H9 (cell line): ENCODE data around the gene SRPK2. TPM values are rescaled to one million over a fixed set of nuclear protein-coding genes. Genes with fewer than 3 reads are reported as not detected.
"Not testable (repeated sequence)": the region's sequence is repeated elsewhere in the genome, so short reads cannot be mapped to it uniquely, and the experiment has no call there.

Experiments used
- DNase-seq: peaks from one replicate; pipeline ENCODE4 v3.0.0-alpha.2; 2017
- H2AFZ ChIP-seq: one replicate; pipeline ENCODE4 v1.6.1; 2013; ENCODE audit warnings: mild to moderate bottlenecking, low read length, control low read depth, moderate library complexity
- H2AK5ac ChIP-seq: 2 replicates; pipeline ENCODE4 v1.6.1; 2013; ENCODE audit warnings: low read length, control low read depth, mixed read lengths; ENCODE audit not compliant: insufficient read length
- H2BK120ac ChIP-seq: one replicate; pipeline ENCODE4 v1.6.1; 2013; ENCODE audit warnings: low read depth, mild to moderate bottlenecking, low read length, control low read depth, inconsistent platforms; ENCODE audit not compliant: poor library complexity, severe bottlenecking
- H2BK12ac ChIP-seq: 2 replicates; pipeline ENCODE4 v1.6.1; 2013; ENCODE audit warnings: low read length, control low read depth, mixed read lengths, low read depth; ENCODE audit not compliant: insufficient read length
- H2BK15ac ChIP-seq: 2 replicates; pipeline ENCODE4 v1.6.1; 2013; ENCODE audit warnings: low read depth, low read length, control low read depth
- H2BK20ac ChIP-seq: one replicate; pipeline ENCODE4 v1.6.1; 2013; ENCODE audit warnings: low read depth, mild to moderate bottlenecking, low read length, control low read depth, inconsistent platforms; ENCODE audit not compliant: poor library complexity, severe bottlenecking
- H2BK5ac ChIP-seq: 2 replicates; pipeline ENCODE4 v1.6.1; 2013; ENCODE audit warnings: low read length, control low read depth, mixed read lengths; ENCODE audit not compliant: insufficient read length
- H3K14ac ChIP-seq: 2 replicates; pipeline ENCODE4 v1.6.1; 2013; ENCODE audit warnings: low read length, control low read depth; ENCODE audit not compliant: insufficient read depth
- H3K18ac ChIP-seq: 2 replicates; pipeline ENCODE4 v1.6.1; 2013; ENCODE audit warnings: low read depth, mild to moderate bottlenecking, mixed read lengths, low read length, control low read depth; ENCODE audit not compliant: insufficient read length
- H3K23ac ChIP-seq: 2 replicates; pipeline ENCODE4 v1.6.1; 2013; ENCODE audit warnings: low read length, control low read depth, mixed read lengths, low read depth; ENCODE audit not compliant: insufficient read length
- H3K23me2 ChIP-seq: 2 replicates; pipeline ENCODE4 v1.6.1; 2013; ENCODE audit warnings: low read depth, mild to moderate bottlenecking, mixed read lengths, low read length, control low read depth; ENCODE audit not compliant: insufficient read length, poor library complexity, severe bottlenecking
- H3K27ac ChIP-seq: 2 replicates; pipeline ENCODE4 v1.5.1; 2013; ENCODE audit warnings: low read length, control low read depth, mixed read lengths, low read depth; ENCODE audit not compliant: insufficient read length
- H3K27me3 ChIP-seq: 2 replicates; pipeline ENCODE4 v1.6.1; 2013; ENCODE audit warnings: low read length, control low read depth, inconsistent platforms; ENCODE audit not compliant: insufficient read depth
- H3K4ac ChIP-seq: 2 replicates; pipeline ENCODE4 v1.6.1; 2013; ENCODE audit warnings: low read depth, mild to moderate bottlenecking, control low read depth, inconsistent platforms, low read length, moderate library complexity
- H3K4me1 ChIP-seq: 2 replicates; pipeline ENCODE4 v1.6.1; 2013; ENCODE audit warnings: low read length, control low read depth, inconsistent platforms; ENCODE audit not compliant: insufficient read depth
- H3K4me2 ChIP-seq: 2 replicates; pipeline ENCODE4 v1.6.1; 2013; ENCODE audit warnings: low read length, control low read depth, mixed read lengths; ENCODE audit not compliant: insufficient read length, insufficient read depth
- H3K56ac ChIP-seq: 2 replicates; pipeline ENCODE4 v1.6.1; 2013; ENCODE audit warnings: low read depth, mild to moderate bottlenecking, mixed read lengths, low read length, control low read depth; ENCODE audit not compliant: insufficient read length
- H3K79me1 ChIP-seq: 2 replicates; pipeline ENCODE4 v1.6.1; 2013; ENCODE audit warnings: low read depth, mild to moderate bottlenecking, moderate library complexity, low read length, control low read depth, inconsistent platforms; ENCODE audit not compliant: insufficient read depth, poor library complexity, severe bottlenecking
- H3K79me2 ChIP-seq: 2 replicates; pipeline ENCODE4 v1.6.1; 2013; ENCODE audit warnings: low read length, control low read depth, inconsistent platforms; ENCODE audit not compliant: insufficient read depth
- H3K9ac ChIP-seq: 2 replicates; pipeline ENCODE4 v1.6.1; 2013; ENCODE audit warnings: low read length, control low read depth, mixed read lengths; ENCODE audit not compliant: insufficient read length; ENCODE audit errors: extremely low read depth
- H3K9me3 ChIP-seq: one replicate; pipeline ENCODE4 v1.6.1; 2013; ENCODE audit warnings: low read depth, low read length, inconsistent platforms; ENCODE audit not compliant: control insufficient read depth
- H3T11ph ChIP-seq: one replicate; pipeline ENCODE4 v1.6.1; 2013; ENCODE audit warnings: mild to moderate bottlenecking, low read length, control low read depth, inconsistent platforms
- H4K20me1 ChIP-seq: one replicate; pipeline ENCODE4 v1.6.1; 2013; ENCODE audit not compliant: control insufficient read depth, insufficient read length, insufficient read depth
- H4K5ac ChIP-seq: 2 replicates; pipeline ENCODE4 v1.6.1; 2013; ENCODE audit warnings: low read depth, mild to moderate bottlenecking, mixed read lengths, low read length, control low read depth; ENCODE audit not compliant: insufficient read length
- H4K8ac ChIP-seq: replicated peaks from 2 replicates; pipeline ENCODE4 v1.6.1; 2013; ENCODE audit warnings: low read length, control low read depth, mixed read lengths, low read depth; ENCODE audit not compliant: insufficient read length
- H4K91ac ChIP-seq: 2 replicates; pipeline ENCODE4 v1.6.1; 2013; ENCODE audit warnings: low read depth, mild to moderate bottlenecking, moderate library complexity, mixed read lengths, low read length, control low read depth; ENCODE audit not compliant: insufficient read length
- H3K27ac Mint-ChIP-seq, 3 experiments: 2 replicates in 2 of 3; 3 replicates in 1 of 3; pipeline ENCODE4 v1.8.0; 2020 to 2021; ENCODE audit warnings: mixed read lengths in 3 of 3, mild to moderate bottlenecking in 1 of 3, moderate library complexity in 1 of 3
- H3K27me3 Mint-ChIP-seq: 2 replicates; pipeline ENCODE4 v1.8.0; 2021; ENCODE audit warnings: low read depth, mild to moderate bottlenecking, moderate library complexity, mixed read lengths
- H3K36me3 Mint-ChIP-seq, 3 experiments: 2 replicates in 2 of 3; 3 replicates in 1 of 3; pipeline ENCODE4 v1.8.0; 2020 to 2021; ENCODE audit warnings: low read depth in 3 of 3, mixed read lengths in 3 of 3; ENCODE audit not compliant: insufficient read depth in 1 of 3
- H3K4me1 Mint-ChIP-seq, 2 experiments: 2 replicates each; pipeline ENCODE4 v1.8.0; 2020; ENCODE audit warnings: mixed read lengths in 2 of 2
- H3K4me3 Mint-ChIP-seq, 2 experiments: 2 replicates in 1 of 2; 3 replicates in 1 of 2; pipeline ENCODE4 v1.8.0; 2020 to 2021; ENCODE audit warnings: mild to moderate bottlenecking in 2 of 2, mixed read lengths in 2 of 2, moderate library complexity in 1 of 2
- H3K9me3 Mint-ChIP-seq, 2 experiments: 2 replicates in 1 of 2; 3 replicates in 1 of 2; pipeline ENCODE4 v1.8.0; 2020; ENCODE audit warnings: mild to moderate bottlenecking in 2 of 2, mixed read lengths in 2 of 2, moderate library complexity in 1 of 2
- WGBS: extraction: QIAGEN DNeasy Blood & Tissue Kit; methylation state at CpG from one replicate; pipeline ENCODE4 v1.1.7; 2013; ENCODE audit warnings: missing lambda C conversion rate, low lambda C conversion rate, mixed read lengths; ENCODE audit not compliant: insufficient read length; ENCODE audit errors: extremely low coverage; 5-methylcytosine and 5-hydroxymethylcytosine counted together
- total RNA-seq: library from RNA; stranded (reverse); gene quantifications from 2 replicates; pipeline ENCODE4 v1.2.1, GENCODE V29; 2021

The SRPK2 gene
- total RNA-seq, 1 experiment from 2014 or later, result 41.1 TPM

DNA sequence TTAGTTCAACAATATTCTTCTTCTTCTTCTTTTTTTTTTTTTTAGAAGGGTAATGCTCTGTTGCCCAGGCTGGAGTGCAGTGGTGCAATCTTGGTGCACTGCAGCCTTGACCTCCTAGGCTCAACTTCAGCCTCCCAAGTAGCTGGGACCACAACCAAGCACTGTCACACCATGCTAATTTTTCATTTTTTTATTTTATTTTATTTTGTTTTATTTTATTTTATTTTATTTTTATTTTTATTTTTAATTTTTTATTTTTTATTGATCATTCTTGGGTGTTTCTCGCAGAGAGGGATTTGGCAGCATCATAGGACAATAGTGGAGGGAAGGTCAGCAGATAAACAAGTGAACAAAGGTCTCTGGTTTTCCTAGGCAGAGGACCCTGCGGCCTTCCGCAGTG, 21.1 kb upstream of the SRPK2 start:
- not testable (repeated sequence) for H3K4me1 ChIP-seq, H2AK5ac ChIP-seq, H3K23me2 ChIP-seq, H2BK20ac ChIP-seq, H3K9me3 ChIP-seq, H2BK5ac ChIP-seq, H2BK120ac ChIP-seq, H2BK15ac ChIP-seq, H3K36me3 Mint-ChIP-seq, H3K56ac ChIP-seq, H4K20me1 ChIP-seq, H3K18ac ChIP-seq, H4K5ac ChIP-seq, DNase-seq, H3K4ac ChIP-seq, H3K27ac Mint-ChIP-seq, H3K27me3 Mint-ChIP-seq, H4K91ac ChIP-seq, H3K9me3 Mint-ChIP-seq, H3K4me3 Mint-ChIP-seq, H3K4me2 ChIP-seq, H3K79me1 ChIP-seq, H3K14ac ChIP-seq, H3K4me1 Mint-ChIP-seq, H3K27ac ChIP-seq, H4K8ac ChIP-seq, H3K27me3 ChIP-seq, H2BK12ac ChIP-seq, H2AFZ ChIP-seq, H3K9ac ChIP-seq, H3K79me2 ChIP-seq, H3T11ph ChIP-seq, H3K23ac ChIP-seq
- WGBS, result no CpG with 5 or more reads among the region's 3 CpGs
